GM23338 (cell line): ENCODE data around the gene ADGRV1.

Experiments
- CREB1 ChIP-seq: fragments of 250-450 bp; sonication (Bioruptor Pico); IDR thresholded peaks from 2 replicates; pipeline ENCODE4 v1.5.0; 2020; ENCODE audit warnings: low read depth, mild to moderate bottlenecking, moderate library complexity
- CTCF ChIP-seq, 2 experiments: fragments of 200-600 bp in 1 of 2; sonication (generic) in 1 of 2; conservative IDR thresholded peaks; 2 replicates each; pipeline versions ENCODE4 v1.5.1 to v1.6.1; 2016 to 2017; ENCODE audit warnings: antibody characterized with exemption in 2 of 2, low read depth in 2 of 2, mild to moderate bottlenecking in 2 of 2, moderate library complexity in 1 of 2

DNA sequence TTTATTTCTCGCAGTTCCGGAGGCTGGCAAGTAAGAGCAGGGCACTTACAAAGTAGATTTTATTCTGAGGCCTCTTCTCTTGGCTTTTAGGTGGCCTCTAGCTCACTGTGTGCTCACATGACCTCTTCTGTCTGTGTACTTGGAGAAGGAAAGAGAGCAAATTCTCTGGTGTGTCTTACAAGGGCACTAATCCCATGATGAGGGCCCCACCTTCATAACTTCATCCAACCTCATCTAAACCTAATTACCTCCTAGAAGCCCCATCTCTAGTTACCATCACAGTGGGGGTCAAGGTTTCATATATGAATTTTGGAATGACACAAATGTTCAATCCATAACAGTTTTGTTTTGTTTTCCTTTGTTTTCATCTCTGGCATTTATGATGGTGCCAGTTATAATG is 376.1 kb downstream of the ADGRV1 start:
- TF ChIP-seq CTCF (conservative IDR thresholded peaks at IDR 0.05; ENCODE audit: low read depth in 2 of 2) (no peak), CREB1 (CRISPR knock-in tag) (no peak)
